ENCODE results near the gene DZIP1L.

DZIP1L gene

DNA sequence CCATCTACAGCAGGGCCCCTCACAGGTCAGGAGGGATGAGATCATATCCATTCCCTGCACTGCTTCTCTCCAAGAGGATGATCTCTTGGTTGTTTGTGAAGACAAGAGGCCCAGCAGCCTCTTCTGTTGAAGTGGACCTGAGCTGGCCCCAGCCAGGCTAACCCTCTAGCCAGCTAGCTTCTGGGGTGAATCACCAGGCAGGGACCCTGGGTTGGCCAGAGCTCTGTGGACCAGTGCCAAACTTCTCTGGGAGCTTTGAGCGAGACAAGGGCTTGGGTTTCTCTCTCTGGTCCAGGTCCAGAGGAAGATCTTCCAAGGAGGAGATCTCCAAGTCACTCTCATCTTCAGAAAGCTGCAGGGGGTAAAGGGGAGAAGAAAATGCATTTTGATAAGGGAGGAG is 52.8 kb downstream of the DZIP1L start:
- TF ChIP-seq FOXP2 (optimal IDR thresholded peaks at IDR 0.05; ENCODE audit: borderline replicate concordance, extremely low read depth, extremely low read length, insufficient read depth) (no peak), TAF1 (IDR thresholded peaks at IDR 0.05; ENCODE audit: borderline replicate concordance, insufficient read depth, low read length) (no peak), POLR2AphosphoS5 (IDR thresholded peaks at IDR 0.05; ENCODE audit: low read depth, low read length) (no peak), SIN3A (IDR thresholded peaks at IDR 0.05; ENCODE audit: borderline replicate concordance, insufficient read depth, low read length) (no peak)
- TF ChIP-seq, protein P1, sequence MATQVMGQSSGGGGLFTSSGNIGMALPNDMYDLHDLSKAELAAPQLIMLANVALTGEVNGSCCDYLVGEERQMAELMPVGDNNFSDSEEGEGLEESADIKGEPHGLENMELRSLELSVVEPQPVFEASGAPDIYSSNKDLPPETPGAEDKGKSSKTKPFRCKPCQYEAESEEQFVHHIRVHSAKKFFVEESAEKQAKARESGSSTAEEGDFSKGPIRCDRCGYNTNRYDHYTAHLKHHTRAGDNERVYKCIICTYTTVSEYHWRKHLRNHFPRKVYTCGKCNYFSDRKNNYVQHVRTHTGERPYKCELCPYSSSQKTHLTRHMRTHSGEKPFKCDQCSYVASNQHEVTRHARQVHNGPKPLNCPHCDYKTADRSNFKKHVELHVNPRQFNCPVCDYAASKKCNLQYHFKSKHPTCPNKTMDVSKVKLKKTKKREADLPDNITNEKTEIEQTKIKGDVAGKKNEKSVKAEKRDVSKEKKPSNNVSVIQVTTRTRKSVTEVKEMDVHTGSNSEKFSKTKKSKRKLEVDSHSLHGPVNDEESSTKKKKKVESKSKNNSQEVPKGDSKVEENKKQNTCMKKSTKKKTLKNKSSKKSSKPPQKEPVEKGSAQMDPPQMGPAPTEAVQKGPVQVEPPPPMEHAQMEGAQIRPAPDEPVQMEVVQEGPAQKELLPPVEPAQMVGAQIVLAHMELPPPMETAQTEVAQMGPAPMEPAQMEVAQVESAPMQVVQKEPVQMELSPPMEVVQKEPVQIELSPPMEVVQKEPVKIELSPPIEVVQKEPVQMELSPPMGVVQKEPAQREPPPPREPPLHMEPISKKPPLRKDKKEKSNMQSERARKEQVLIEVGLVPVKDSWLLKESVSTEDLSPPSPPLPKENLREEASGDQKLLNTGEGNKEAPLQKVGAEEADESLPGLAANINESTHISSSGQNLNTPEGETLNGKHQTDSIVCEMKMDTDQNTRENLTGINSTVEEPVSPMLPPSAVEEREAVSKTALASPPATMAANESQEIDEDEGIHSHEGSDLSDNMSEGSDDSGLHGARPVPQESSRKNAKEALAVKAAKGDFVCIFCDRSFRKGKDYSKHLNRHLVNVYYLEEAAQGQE (IDR thresholded peaks at IDR 0.05; ENCODE audit: insufficient read depth in 1 of 2, low read depth in 2 of 2, low read length in 2 of 2): no peak

DNA sequence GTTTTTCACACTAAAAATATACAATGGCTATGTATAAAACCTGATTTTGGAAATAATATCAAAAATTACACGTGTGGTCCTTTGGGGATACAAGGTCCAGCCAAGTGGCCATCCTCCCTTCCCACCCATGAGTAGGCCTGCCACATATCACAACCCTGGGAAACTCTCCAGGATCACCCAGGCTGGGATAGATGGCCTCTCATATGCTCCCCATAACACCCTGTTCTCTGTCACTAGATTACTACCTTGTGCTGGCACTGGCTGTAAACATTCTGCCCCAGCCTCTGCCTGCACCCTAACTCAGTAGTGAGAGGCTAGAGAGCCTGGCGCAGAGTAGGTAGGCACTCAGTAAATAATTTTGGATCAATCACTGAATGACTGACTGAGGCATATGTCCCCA is 53.4 kb downstream of the DZIP1L start:
- TF ChIP-seq POLR2AphosphoS5 (IDR thresholded peaks at IDR 0.05; ENCODE audit: low read depth, low read length) (no peak), TAF1 (IDR thresholded peaks at IDR 0.05; ENCODE audit: borderline replicate concordance, insufficient read depth, low read length) (no peak), FOXP2 (optimal IDR thresholded peaks at IDR 0.05; ENCODE audit: borderline replicate concordance, extremely low read depth, extremely low read length, insufficient read depth) (no peak), SIN3A (IDR thresholded peaks at IDR 0.05; ENCODE audit: borderline replicate concordance, insufficient read depth, low read length) (no peak)
- TF ChIP-seq, protein P1 (IDR thresholded peaks at IDR 0.05; ENCODE audit: insufficient read depth in 1 of 2, low read depth in 2 of 2, low read length in 2 of 2): no peak

DNA sequence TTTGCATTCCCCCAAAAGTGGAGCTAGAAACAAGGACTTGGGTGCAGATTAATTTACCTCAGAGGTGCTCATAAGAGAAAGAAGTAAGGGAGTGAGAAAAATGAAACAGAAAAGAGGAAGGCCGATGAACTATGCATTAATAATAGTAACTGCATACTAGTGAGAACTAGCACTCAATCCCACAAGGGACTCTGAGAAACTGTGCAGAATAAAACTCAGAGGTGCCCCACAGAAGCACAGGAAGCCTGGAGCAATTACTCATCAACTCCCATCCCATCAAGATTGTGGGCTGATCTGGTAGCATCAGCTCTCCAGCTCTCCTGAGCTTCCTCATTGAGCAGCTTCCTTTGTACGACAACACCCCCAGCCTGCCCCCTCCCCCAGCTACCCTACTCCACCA is 54.6 kb downstream of the DZIP1L start:
- TF ChIP-seq, protein P1 (IDR thresholded peaks at IDR 0.05; ENCODE audit: insufficient read depth in 1 of 2, low read depth in 2 of 2, low read length in 2 of 2): no peak
- TF ChIP-seq SIN3A (IDR thresholded peaks at IDR 0.05; ENCODE audit: borderline replicate concordance, insufficient read depth, low read length) (no peak), FOXP2 (optimal IDR thresholded peaks at IDR 0.05; ENCODE audit: borderline replicate concordance, extremely low read depth, extremely low read length, insufficient read depth) (no peak), POLR2AphosphoS5 (IDR thresholded peaks at IDR 0.05; ENCODE audit: low read depth, low read length) (no peak), TAF1 (IDR thresholded peaks at IDR 0.05; ENCODE audit: borderline replicate concordance, insufficient read depth, low read length) (no peak)

DNA sequence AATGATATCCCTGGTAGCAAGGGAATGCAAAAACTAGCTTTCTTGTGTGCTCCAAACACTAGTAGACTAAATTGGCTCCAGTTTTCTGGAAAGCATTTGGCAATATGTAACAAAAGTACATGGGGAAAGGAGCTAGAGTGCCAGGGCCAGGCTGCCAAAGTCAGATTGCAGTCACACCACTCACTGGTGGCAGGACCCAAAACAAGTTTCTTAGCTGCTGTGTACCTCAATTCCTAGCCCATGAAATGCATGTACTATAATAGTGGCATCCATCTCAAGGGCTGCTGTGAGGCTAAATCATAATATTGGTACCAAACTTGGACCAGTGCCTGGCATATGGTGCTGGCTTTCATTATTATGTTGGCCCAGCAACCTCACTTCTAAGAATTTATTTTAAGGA is 56.1 kb downstream of the DZIP1L start:
- TF ChIP-seq SIN3A (IDR thresholded peaks at IDR 0.05; ENCODE audit: borderline replicate concordance, insufficient read depth, low read length): no peak
- TF ChIP-seq POLR2AphosphoS5 (IDR thresholded peaks at IDR 0.05; ENCODE audit: low read depth, low read length): no peak
- no peak for TF ChIP-seq FOXP2 (optimal IDR thresholded peaks at IDR 0.05; ENCODE audit: borderline replicate concordance, extremely low read depth, extremely low read length, insufficient read depth)
- TF ChIP-seq, protein P1 (IDR thresholded peaks at IDR 0.05; ENCODE audit: insufficient read depth in 1 of 2, low read depth in 2 of 2, low read length in 2 of 2): no peak
- TF ChIP-seq TAF1 (IDR thresholded peaks at IDR 0.05; ENCODE audit: borderline replicate concordance, insufficient read depth, low read length): no peak

DNA sequence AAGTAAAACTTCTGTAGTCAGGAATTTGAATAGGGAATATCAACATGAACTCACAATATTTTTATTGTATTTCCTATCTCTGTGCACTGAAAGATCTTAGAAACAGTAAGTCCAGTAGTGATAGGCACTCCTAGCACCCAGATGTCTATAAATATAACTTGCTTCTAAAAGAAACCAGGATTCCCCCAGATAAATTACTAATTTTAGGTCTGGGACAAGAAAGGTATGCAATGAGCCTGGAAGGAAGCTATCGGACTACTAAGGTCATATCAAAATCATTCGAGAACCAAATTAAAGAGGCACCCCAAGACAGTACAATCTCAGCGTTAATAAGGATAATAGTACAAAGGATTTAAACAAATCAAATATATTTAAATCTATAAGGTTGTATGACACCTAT is 58.0 kb downstream of the DZIP1L start:
- TF ChIP-seq, protein P1 (IDR thresholded peaks at IDR 0.05; ENCODE audit: insufficient read depth in 1 of 2, low read depth in 2 of 2, low read length in 2 of 2): no peak
- TF ChIP-seq FOXP2 (optimal IDR thresholded peaks at IDR 0.05; ENCODE audit: borderline replicate concordance, extremely low read depth, extremely low read length, insufficient read depth) (no peak), SIN3A (IDR thresholded peaks at IDR 0.05; ENCODE audit: borderline replicate concordance, insufficient read depth, low read length) (no peak), TAF1 (IDR thresholded peaks at IDR 0.05; ENCODE audit: borderline replicate concordance, insufficient read depth, low read length) (no peak), POLR2AphosphoS5 (IDR thresholded peaks at IDR 0.05; ENCODE audit: low read depth, low read length) (no peak)
